HG03460 (cell line): ENCODE results near the gene PLAC9.

Experiments used
- ATAC-seq: cut with Tn5 transposase; IDR thresholded peaks from one replicate; pipeline ENCODE4 v1.9.1; 2021; ENCODE audit not compliant: unreplicated experiment

Gene PLAC9

DNA sequence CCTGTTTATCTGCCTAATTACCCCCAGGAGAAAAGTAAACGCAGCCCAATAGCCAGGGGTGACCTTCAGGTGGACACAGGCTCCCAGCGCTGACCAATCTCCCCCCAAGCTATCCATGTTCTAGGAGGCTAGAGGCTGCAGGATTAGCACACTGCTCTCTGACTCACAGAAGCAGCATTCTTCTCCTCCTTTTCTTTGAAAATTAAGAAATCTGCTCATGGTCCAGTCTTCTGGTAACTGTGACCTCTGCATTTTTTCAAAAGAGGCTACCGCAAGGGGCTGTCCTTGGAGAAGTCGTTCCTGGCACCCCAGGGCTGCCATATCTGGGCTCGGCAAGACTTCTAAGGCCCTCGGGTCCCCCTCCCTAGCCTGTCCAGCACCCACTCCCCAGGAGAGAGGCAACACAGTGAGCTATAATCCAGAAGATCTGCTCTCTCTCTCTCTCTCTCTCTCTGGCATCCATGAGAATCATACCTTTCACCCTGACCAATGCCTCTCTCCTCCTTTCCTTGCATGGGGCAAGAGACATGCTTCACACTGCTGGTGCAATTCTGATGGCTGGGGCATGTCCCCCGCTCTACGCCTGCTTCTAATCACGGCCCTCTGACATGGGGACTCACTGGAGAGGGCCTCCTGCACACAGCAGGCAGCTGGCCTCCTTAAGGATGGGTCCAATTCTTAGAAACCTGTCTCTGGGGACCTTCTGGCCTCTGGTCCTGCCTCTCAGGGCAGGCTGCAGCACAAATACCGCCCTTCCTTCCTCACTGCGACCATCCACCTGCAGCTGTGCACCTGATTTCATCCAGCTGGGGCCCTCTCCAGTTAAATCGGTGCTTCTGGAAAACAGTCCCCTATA is 45.5 kb downstream of the PLAC9 start:
- no peak for ATAC-seq

GRCh38 chr10:80182986-80183385 is 50.5 kb downstream of the PLAC9 start:
- no peak for ATAC-seq

- no peak for ATAC-seq
Observed at GRCh38 chr10:80183436-80183835, 50.9 kb downstream of the PLAC9 start.

DNA sequence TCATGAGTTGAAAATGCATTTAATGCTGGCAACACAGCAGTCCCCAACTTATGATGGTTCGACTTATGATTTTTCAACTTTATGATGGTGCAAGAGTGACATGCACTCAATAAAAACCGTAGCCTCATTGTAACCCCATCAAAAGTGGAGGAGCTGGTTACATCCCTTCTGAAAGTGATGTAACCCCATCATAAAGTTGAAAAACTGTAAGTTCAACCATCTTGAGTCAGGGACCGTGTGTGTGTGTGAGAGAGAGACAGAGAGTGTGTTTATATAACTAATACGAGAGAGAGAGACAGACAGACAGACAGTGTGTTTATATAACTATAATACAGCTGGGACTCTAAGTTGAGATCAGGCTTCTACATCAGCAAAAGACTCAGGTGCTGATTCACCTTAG is 51.8 kb downstream of the PLAC9 start:
- no peak for ATAC-seq

GRCh38 chr10:80185578-80186299 is 53.2 kb downstream of the PLAC9 start:
- ATAC-seq: no peak

DNA sequence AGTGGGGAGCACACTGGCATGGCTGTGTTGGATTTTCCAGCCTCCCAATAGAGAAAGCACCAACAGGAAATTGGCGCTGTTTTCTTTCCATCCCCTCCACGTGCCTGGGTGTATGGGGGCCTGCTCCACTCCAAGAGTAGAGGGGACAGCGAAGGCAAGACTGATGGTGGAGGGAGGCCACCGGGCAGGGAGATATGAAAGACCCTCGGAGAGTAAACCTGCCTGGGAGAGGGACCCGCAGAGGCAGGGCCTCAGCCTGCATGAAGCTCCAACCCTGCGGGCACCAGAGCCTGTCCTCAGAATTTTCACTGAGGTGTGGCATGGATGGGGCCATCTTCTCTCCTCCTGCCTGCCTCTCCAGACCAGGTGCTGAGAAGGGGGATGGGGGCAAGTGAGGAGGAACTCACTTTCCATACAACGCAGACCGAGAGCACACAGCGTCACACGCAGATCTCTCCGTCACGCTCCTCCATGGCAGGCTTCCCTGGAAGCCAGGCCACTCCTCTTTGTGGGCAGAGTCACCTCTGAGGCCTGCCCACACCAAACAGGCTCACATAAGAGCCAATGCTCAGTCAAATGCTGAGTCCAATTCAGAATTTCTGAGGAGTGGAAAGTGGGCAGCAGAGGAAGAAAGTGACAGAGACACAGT is 54.0 kb downstream of the PLAC9 start:
- no peak for ATAC-seq

GRCh38 chr10:80187060-80187459 is 54.5 kb downstream of the PLAC9 start:
- no peak for ATAC-seq

GRCh38 chr10:80187465-80188409 is 55.2 kb downstream of the PLAC9 start:
- peak; percentile 89 for ATAC-seq

DNA sequence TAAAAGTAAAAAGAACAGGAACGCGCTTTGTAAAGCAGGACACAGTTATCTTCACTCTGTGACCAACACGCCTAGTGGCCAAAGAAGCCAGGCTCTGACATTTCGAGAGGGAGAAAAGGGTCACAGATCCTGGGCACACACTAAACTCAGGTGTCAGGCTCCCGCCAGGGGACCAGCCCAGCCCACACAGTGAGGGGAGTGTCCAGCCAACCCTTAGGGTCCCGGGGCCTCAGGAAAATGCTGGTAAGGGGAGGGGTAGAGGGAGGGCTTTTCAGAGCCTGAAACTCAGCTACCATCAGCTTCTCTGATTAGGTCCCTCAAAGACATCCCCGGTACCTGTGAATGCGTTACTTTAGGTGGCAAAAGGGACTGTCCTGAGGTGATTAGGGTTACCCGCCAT is 56.2 kb downstream of the PLAC9 start:
- no peak for ATAC-seq

DNA sequence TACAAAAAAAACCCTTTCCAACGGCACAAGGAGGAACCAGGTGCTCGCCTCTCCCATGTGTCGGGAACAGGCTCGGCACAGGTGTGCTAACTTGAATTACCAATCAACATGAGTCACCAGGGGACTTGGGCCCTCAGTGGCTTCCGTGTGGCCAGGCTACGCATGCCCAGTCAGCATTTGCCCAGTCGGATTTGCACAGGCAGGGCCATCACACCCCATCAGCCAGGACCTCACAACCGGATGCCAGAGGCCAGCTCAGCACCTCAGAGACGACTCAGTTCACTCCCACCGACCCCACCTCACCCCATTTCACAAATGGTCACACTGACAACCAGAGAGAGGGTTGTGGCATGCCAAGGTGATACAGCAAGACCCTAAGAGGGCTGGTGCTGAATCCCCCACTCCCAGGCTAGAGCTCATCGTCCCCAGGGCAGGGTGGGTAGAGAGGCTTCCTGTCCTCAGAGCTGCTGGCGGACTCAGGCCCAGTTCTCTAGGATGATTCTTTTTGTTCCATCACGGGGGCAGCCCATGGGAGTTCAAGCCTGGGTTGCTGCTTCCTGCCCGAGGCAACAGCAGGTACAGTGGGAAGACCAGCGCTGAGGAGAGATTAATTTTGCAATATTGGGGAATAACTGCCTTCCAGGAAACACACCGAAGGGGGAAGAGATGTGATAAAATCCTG is 59.2 kb downstream of the PLAC9 start:
- ATAC-seq: no peak

DNA sequence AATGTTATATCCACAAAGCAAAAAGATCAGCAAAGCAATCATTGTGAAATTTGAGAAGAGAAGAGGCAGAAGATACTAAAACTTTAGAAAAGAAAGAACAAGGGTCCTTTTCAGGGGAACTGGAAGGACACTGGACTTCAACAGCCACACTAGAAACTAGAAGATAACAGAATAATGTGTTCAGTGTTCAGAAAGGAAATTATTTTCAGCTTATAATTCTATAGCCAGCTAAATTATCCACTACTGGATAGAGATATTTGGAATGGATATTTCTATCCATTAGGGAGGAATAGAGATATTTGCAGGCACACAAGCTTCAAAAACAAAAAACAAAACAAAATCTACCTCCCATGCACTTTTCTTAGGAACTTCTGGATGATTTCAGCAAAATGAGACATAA is 60.0 kb downstream of the PLAC9 start:
- ATAC-seq: no peak

DNA sequence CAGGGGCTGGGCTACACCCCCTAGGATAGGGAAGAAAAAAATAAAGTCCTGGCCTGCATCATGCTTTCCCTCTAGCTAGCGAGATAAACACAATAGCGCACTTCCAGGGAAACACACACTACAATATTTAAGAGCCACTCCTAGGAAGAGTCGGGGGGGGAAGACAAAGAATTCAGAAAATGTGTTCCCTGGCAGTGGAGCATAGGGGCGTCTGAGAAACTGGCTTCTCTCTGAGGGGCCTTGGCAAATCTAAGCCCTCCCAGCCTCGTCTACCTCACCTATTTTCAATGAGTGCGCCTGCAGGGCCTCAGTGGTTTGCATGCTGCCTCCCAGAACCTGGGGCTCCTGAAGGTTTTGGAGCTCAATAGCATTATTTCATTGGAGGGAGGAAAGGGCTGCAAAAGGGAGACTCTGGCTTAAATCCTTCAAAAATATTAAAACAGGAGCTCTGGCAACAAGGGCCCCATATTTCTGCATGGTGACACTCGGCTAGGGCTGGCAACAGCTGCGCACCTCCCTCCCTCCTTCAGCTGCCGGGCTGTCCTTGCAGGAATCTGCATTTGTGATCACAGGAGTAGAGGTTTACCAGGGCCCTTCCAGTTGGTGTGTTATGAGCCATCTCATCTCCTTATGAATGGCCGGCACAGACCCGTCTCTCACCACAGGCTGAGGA is 62.0 kb downstream of the PLAC9 start:
- no peak for ATAC-seq
